NCI-H460 (cell line): ENCODE measurements around the gene DPP4. TPM values are rescaled to one million over a fixed set of nuclear protein-coding genes. Genes with fewer than 3 reads are reported as not detected.

Experiments
- DNase-seq: peaks from one replicate; pipeline ENCODE4 v3.0.0-alpha.2; 2016; ENCODE audit warnings: low read depth; ENCODE audit errors: extremely low read depth
- total RNA-seq: library from RNA; depleted of rRNA; stranded (reverse); fragments of >200 nt; shearing (Covaris generic); gene quantifications from 2 replicates; pipeline ENCODE4 v1.2.3, GENCODE V29; 2014

DPP4 gene
- total RNA-seq, 1 experiment from 2014 or later: 0.25 TPM

DNA sequence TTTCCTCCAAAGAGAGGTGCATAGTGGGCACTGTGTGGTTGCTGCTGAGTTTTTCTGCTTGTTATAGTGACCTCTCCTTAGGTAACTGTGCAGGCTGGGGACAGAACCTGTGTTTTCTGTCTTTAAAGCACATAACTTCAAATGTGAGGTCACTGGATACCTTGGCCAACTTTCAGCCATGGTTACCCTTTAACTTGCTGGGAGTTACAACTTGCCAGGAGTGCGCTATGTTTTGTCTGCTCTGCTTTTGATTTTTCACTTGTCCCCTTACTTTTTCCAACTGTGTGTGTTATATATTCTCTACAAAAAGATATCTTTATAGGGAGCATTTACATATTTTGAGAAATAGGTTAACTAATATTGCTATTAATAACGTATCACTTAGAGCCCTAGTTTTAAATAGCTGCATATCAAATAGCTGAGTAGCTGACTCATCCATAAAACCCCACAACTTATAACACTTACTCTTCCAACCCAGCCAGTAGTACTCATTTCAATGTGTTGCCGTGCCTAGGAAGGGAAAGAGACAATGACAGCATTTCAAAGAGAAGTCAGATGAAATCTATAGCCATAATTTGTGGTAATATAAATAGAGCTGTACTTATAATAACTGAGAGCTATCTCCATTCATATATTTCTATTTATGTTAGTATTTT is 51.6 kb downstream of the DPP4 start:
- DNase-seq: no peak

DNA sequence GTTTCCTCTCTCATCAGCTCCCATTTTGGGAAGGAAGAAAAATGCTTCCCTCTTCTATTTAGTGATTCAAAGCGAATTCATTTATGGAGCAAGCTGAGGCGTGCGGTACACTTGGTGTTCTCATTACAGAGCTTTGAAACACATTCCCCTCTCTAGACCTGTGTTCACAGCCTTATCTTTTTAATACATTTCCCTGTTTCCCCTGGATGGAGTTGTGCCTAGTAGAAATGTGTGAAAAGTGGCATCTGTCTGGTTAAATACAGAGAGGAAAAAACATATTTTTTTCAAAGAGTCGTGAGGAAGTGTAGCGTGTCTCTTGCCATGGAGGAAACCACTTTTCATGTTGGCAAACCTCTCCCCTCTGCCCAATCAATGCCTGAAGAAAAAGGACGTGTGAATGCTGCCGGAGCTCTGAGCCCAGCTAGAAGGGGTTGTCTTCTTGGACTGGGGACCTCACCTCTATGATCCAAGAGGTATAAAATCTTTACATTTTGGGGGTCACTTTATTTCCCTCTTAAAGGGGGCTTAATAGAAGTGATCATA is 52.4 kb downstream of the DPP4 start:
- DNase-seq: no peak

DNA sequence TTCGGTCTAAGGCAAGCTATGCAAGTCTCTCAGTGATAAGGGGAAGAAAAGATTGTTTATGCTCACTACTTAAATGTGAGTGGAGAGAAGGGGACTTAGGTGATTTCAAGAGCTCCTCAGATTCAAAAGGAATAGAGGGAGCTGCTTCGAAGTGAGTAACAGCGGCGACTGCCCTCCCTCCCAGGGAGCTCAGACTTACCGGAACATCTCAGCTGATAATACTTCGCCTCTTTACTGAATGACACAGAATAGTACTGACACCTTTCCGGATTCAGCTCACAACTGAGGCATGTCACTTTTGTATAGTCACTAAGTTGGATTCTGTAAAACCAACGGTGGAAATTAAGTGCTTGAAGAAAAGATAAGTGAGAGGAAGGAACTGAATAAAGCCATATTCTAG is 55.5 kb downstream of the DPP4 start:
- DNase-seq: no peak

DNA sequence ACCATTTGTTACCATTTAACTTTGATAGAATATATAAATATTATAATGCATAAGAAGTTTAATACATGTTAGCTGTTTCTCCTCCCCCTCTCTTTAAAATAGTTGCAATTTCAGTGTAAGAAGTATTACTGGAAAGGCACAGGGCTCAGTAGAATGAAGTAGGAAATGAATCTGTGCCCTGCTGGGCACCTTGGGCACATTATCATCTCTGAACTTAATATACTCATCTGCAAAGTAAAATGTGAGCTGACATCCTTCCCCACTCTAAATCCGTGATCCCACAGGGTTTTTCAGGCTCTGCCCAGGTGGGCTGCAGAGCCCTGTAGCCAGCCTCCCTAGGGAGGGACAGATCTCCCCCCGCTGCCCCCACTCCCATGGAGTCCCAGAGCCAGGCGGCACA is 56.8 kb downstream of the DPP4 start:
- no peak for DNase-seq

DNA sequence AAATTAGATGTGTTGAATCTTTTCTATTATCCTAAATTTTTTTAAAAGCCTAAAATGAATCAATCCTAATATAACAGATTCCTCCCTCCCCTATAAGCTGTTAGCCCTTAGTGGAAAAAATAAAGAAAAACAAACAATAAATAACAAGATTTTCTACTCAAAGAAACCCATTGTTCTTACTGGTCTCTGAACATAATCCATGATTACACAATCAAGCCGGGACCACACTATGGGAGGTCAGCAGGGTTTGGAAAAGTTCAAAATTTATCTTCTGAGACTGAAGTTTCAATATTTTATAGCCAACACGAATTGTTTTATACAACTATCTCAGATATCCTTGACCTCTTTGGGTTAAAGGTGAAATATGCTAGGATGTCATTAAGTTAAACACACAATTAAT is 57.9 kb downstream of the DPP4 start:
- no peak for DNase-seq

DNA sequence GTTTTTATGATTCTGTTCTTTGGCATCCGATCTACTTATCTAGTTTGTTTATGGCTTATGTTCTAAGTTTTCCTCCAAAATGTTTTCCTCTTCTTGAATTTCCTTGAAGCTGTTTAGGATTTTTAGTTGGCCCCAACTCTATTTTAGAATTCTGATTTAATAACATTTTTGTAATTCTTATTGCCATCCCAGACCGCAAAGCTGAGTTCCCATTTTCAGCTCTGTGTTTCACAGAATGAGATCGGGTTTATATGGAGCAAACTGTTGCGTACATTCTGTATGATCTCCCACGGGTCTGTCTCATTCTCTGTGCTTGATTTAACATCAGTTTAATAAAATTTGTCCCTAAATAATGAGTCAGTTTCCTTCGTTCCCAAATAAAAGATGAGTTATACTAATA is 59.3 kb downstream of the DPP4 start:
- DNase-seq: no peak

DNA sequence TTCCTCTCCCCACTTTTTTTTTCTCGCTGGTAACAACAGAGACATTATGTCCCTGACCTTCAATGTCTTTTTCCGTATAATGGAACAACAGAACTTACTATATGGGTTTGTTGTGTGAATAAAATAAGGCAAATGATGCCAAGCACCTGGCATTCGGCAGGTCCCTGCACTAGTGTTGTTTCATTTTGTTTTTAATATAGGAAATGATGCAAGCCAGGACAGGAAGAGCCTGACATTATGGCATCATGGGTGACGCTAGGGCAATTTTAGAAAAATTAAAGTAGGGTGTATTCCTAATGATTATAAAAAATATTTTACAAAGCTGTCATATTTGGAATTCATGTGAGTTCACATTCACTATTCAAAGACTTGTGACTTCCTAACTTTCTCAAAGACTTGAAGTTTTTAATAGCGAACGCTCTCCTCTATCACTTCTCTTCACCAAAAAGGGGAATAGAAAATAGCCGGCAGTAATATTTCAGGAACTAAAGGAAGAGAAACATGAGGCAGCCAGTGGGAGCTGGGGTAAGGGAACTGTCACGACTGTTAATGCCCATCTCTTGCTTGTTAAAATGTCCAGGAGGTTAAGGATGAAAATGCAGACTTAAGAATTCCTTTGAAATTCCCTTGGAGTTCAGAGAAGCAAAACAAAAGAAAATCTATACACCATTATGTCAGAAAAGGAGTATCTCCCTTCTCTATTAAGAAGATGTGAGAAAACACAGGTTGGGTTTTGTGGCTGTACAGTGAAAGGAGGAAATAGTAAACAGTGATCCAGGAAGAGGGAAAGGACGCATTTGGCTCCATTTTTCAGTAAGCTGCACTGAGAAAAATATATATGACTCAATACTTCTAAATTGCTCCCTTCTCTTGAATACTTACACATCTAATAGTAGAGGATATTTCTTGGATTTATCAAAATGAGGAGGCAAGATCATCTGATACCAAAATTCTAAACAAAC is 60.2 kb downstream of the DPP4 start:
- no peak for DNase-seq

DNA sequence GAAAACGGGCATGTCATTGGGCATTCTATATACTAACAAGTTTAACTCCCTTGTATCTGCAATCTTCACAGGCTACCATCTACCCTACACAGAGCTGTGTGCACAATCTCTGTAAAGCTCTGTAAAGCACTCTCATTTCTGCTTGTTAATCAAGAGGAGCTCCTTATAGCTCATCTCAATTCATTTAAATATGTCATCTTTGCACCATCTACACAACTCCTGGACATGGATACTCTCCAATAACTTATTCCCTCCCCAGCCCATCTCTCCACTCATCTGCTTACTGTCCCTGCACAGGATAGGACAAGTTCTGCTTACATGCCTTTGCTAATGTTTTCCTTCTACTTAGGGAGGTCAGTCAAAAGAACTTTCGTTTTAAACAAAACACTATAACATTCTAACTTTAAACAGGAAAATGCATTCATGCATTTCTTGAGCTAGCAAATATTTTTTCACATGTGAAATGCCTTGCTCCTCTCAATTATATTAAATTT is 61.4 kb downstream of the DPP4 start:
- no peak for DNase-seq

DNA sequence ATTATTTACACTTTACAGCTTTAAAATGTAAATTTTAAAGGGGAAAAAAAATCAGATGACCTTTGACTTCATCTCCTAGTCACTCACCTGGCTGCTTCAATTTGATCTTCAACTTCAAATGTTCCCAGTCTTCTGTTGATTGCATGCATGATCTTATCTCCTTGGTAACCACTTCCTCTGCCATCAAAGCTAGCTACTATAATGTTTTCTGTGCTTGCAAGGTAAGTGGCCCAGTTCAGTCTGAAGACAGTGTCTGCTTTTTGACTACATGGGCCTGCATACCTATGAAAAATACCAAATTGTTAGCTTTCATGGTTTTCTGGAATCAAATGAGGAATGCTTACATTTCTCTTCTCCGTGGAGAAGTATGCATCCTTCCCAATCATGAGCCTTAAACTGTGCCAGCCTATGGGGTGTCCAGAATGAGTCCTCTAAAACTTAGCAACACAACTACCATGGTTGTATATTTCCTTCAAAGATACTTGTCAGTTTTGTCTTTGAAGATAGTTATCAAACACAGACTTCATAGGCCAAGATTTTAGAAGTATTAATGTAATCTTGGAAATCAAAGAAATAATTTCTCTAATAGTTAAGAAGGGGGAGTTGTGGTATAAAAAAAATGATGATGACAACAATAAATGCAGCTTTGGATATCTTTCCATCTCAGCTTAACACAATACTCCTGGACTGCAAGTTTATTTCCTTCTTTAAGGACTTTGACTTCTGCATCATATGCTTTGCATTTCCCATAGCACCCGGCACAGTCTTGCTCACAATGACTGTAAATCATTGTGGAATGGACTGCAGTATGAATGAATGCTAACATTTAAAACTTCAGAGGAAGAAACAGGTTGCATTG is 62.1 kb downstream of the DPP4 start:
- no peak for DNase-seq

DNA sequence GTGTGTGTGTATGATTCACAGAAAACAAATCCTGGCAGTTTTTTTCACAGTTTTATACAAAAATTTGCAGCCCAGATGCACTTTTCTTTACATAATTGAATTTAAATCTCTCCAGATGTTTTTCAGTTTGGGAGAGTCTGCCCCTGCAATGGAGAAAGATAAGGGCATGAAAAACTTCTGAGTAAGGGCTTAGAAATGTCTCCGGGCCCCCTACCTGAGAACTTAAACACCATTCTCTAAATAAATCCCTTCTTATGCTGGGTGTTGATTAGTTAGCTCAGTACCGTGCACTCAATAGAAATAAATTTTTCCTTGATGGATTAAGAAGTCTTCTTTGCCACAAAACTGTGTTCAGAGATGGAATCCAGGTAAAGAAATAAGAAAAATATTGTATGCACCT is 64.5 kb downstream of the DPP4 start:
- no peak for DNase-seq

DNA sequence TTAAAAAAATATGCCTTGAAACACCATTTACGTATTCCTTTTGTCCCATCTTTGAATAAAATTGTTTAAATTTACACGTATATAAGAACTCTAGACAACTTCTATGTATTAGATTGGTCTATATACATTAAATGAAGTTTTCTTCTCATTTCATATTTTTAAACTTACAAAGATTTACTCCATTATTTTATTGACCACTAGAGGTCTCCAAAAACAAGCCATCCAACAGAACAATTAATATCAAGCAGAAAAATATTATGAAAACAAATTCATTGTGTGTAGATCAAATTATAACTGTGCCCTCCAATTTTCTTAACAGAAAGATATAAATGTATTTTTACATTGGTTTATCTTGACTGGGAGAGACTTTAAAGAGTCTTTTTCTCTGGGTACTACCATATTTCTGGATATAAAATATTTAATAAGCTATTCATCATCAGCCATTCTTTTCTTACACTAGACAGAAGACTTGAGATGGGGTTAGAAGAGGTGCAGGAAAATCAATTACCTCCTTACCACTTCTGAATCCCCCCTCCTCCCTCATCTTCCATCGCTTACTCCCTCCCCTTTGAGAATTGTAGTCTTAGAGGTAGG is 66.5 kb downstream of the DPP4 start:
- DNase-seq: no peak

DNA sequence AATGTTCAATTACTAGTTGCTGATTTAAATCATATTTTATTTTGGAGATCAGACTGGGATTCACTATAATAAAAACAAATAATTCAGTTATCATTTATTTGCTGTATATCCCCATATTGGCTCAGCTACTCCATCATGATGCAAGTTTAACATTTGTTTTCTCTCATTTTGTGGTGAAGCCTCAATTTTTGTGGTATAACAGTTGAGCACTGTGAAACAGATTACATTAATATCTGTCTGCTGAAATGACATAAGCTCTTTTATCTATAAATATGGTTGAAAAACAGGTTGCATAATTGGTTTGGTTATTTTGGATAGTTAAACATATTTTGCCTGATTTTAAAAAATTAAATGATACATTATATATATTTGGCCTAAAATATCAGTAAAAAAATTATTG is 67.7 kb downstream of the DPP4 start:
- DNase-seq: no peak

DNA sequence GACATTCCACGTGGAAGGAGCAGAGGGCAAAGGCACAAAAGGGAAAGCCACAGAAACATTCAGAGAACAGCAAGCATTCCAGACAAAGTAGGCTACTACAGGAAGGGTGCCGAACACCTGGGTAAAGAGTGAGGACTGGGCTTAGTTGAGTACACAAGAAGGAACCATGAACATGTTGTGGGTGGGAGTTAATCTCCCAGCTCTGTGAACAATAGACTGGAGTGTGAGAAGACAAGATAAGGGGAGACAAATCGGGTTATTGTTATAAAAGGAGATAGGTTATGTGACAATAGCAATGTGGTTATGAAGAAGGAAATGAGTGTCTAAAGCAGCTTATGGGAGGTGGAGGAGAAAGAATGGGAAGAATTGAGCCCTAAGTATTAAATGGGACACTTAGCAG is 70.0 kb downstream of the DPP4 start:
- DNase-seq: no peak

DNA sequence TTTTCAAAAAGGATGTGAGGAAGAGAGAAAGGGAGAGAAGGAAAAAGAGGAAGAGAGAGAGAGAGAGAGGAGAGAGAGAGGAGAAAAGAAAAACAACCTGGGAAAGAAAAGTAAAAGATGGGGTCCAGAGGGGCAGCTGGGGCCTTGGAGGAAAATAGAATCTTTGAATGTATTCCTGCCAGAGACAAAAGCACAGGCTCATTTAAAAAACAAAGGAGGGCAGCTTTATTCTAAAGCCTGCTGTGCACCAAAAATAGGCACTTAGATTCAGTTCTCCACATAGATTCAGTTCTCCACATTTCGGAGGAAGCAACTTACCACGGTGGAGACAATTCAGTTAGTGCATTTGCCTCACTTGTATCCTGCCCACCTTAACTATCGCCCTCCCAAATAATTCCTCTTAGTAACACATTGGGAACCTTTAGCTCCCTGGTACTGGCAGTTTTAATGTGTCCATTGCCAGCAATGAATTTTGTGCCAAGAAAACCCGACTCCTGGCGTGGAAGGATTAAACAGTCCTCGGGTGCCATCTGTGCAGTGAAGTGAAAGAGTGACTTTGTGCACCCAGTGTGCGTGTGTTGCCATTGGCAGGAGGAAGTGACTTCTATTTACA is 71.3 kb downstream of the DPP4 start:
- no peak for DNase-seq

DNA sequence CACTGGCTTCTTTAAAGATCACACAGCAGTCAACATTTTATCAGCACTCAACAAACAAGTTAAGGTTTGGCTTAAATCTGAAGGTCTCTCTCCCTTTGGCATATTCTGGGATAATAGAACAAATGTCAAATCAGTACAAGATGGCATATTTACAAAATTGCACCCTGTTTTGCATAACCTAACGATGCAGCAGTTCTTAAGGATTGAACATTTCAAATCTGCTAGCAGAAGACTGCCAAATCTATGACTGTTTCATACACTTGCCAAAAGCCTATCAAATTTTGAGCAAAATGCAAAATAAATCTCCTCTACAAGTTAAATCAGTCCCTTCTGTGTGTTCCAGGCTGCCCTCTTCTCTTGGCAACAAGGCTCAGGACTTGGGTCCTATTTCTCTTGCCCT is 73.6 kb downstream of the DPP4 start:
- no peak for DNase-seq

DNA sequence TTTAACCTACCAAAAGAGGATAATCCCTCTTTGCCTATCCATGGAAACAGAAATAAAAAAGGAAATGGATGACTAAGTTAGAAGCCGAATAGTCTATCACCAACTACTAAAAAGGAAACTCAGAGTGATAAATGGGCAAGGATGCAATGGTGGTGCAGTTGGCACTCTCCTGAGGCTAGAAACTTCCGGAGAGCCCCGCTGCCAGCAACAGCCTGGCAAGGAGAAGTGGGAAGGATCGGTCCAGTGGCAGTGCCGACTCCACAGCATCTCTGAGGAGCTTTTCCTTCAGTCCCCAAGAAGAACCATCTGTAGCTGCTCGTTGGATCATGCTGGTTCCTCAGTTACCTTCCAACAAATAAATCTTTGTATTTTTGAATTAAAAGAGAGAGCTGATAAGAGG is 74.7 kb downstream of the DPP4 start:
- DNase-seq: no peak

DNA sequence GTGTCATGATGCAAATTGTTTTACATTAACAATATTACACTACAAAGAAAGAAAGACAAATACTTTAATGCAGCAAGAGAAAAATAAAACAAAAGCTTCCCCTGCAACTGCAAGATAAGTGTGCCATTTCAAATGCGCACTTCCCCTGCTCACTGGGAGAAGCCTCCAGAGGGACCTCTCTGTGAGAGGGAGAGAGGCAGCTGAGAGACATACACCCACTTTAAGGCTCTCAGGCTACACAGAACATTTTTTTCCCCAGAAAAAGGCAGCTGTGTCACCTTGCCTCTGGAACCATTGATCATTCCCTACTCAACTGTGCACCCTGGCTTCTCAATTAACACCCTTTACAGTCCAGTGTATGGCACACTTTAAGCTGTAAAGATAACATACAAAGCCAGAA is 75.2 kb downstream of the DPP4 start:
- no peak for DNase-seq

DNA sequence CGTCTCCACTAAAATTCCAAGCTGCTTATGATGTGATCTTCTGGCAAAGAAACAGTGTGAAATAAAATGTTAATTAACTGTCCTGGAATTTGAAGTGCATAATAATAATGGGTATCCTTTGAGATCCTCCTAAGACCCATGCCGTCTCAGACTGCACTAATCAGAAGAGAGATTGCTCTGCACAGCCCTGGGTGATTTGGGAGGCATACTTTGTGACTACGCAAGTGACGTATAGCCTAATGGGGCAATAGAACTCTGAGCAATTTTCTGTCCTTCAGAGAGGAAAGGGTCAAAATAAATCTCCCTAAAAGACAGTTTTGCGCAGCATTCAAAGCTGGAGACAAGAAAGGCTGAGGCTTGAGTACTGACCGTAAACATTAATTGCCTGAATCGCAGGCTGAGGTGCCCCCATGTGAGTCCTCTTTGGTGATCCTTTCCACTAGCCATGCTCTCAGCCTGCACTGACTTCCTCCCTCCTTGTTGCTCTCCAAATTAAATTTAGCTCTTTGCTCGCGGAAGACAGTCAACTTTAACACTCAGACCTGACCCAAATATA is 76.0 kb downstream of the DPP4 start:
- DNase-seq: no peak

DNA sequence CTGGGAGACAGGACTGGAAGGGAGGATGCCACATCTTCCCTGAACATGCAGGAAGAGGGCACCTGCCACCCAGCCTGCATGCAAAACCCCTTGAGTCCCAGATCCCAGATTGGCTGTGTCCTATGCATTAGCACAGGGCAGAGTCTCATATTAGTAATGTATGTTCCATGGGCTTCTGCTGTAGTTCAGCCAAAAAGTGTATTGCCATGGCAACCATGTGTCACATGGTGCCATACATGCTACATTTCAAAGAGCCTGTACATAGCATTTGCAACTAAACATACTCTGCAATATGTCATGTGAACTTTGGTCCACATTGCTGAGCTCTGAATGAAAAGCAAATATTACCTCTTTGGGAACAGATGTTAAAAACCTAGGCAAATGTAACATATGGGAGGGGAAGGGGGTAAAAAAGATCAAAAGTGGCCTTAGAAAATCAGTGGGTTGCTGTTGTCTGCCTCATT is 78.4 kb downstream of the DPP4 start:
- DNase-seq: no peak
